ENCODE data around the gene C1QTNF6. TPM values are rescaled to one million over a fixed set of nuclear protein-coding genes. Genes with fewer than 3 reads are reported as not detected.

The C1QTNF6 gene
- total RNA-seq, 1 donor from 2014 or later = 4.6 TPM

DNA sequence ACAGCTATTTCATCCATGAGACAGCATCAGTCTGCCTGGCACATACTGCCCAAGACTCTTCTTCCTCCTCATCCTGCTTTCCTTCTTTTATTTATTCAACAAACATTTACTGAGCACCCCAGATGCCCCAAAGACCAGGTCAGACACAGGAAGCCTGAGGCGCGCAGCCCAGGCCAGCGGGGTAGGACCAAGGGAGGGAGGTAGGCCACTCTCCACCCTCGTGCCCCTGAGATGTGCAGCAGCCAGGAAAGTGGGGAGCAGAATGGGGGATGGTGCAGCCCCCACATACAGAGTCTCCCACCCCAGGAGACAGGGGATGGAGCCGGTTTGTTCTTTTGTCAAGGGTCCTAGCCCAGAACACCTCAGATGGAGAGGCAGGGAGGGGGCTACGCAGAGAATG, 34.1 kb downstream of the C1QTNF6 start:
- no peaks in the 10 kb centered on the region for H3K36me3 ChIP-seq
- TF ChIP-seq CTCF (IDR thresholded peaks at IDR 0.05) = no peak
- DNase-seq (ENCODE audit: low spot score in 2 of 2) = no peak
- H3K4me3 ChIP-seq = no peak overlapping the region
- no peak overlapping the region for H3K27ac ChIP-seq
- H3K4me1 ChIP-seq = no peaks in the 10 kb centered on the region
- intact Hi-C loops (cut with DNase I) = no loop called here
- no peaks in the 10 kb centered on the region for H3K27me3 ChIP-seq
- H3K9me3 ChIP-seq = peaks cover 0 to 18% of the 10 kb centered on the region in 2 donors

DNA sequence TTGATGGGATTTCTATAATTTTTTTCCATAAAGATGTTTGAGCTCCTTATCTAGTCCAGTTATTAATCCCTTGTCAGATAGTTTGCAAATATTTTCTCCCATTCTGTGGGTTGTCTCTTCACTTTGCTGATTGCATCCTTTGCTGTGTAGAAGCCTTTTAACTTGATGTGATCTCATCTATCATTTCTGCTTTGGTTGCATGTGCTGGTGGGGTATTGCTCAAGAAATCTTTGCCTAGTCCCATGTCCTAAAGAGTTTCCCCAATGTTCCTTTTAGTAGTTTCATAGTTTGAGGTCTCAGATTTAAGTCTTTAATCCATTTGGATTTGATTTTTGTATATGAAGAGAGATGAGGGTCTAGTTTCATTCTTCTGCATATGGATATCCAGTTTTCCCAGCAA, 36.6 kb downstream of the C1QTNF6 start:
- DNase-seq (ENCODE audit: low spot score in 2 of 2) = no peak
- no peak overlapping the region for H3K4me3 ChIP-seq
- no peaks in the 10 kb centered on the region for H3K4me1 ChIP-seq
- no peak for TF ChIP-seq CTCF (IDR thresholded peaks at IDR 0.05)
- H3K27ac ChIP-seq = no peak overlapping the region
- no peaks in the 10 kb centered on the region for H3K27me3 ChIP-seq
- H3K9me3 ChIP-seq = peaks cover 0 to 18% of the 10 kb centered on the region in 2 donors
- intact Hi-C loops (cut with DNase I) = no loop called here
- H3K36me3 ChIP-seq = no peaks in the 10 kb centered on the region

- no peaks in the 10 kb centered on the region for H3K27me3 ChIP-seq
- H3K4me3 ChIP-seq = no peak overlapping the region
- no peaks in the 10 kb centered on the region for H3K4me1 ChIP-seq
- H3K36me3 ChIP-seq = no peaks in the 10 kb centered on the region
- no peak for DNase-seq (ENCODE audit: low spot score in 2 of 2)
- no peak for TF ChIP-seq CTCF (IDR thresholded peaks at IDR 0.05)
- H3K27ac ChIP-seq = no peak overlapping the region
- intact Hi-C loops (cut with DNase I) = no loop called here
- H3K9me3 ChIP-seq = peaks cover 0 to 18% of the 10 kb centered on the region in 2 donors
These were observed 37.3 kb downstream of the C1QTNF6 start for GRCh38 chr22:37150701-37151100.

GRCh38 chr22:37148742-37149665, 39.0 kb downstream of the C1QTNF6 start:
- no peak for TF ChIP-seq CTCF (IDR thresholded peaks at IDR 0.05)
- intact Hi-C loops (cut with DNase I) = no loop called here
- Histone ChIP-seq H3K4me3 (peak overlapping the region in 1 of 2 donors; percentile 19), H3K27ac (no peak overlapping the region), H3K9me3 (peaks cover 0 to 14% of the 10 kb centered on the region in 2 donors), H3K27me3 (no peaks in the 10 kb centered on the region), H3K36me3 (no peaks in the 10 kb centered on the region), H3K4me1 (no peaks in the 10 kb centered on the region)
- DNase-seq (ENCODE audit: low spot score in 2 of 2) = no peak

- H3K36me3 ChIP-seq = no peaks in the 10 kb centered on the region
- H3K4me3 ChIP-seq = peak overlapping the region in 1 of 2 donors; percentile 19
- H3K27ac ChIP-seq = no peak overlapping the region
- peaks cover 0 to 14% of the 10 kb centered on the region in 2 donors for H3K9me3 ChIP-seq
- H3K4me1 ChIP-seq = no peaks in the 10 kb centered on the region
- intact Hi-C loops (cut with DNase I) = no loop called here
- no peaks in the 10 kb centered on the region for H3K27me3 ChIP-seq
- no peak for TF ChIP-seq CTCF (IDR thresholded peaks at IDR 0.05)
- no peak for DNase-seq (ENCODE audit: low spot score in 2 of 2)
These were observed 39.9 kb downstream of the C1QTNF6 start for GRCh38 chr22:37148031-37148651.

Measured in ascending aorta (tissue), 2 donors.